ENCODE results near the gene RPL10. TPM values are rescaled to one million over a fixed set of nuclear protein-coding genes. Genes with fewer than 3 reads are reported as not detected.

Gene RPL10
- total RNA-seq, 2 experiments from 2014 or later = 3,331 to 3,466 TPM

DNA sequence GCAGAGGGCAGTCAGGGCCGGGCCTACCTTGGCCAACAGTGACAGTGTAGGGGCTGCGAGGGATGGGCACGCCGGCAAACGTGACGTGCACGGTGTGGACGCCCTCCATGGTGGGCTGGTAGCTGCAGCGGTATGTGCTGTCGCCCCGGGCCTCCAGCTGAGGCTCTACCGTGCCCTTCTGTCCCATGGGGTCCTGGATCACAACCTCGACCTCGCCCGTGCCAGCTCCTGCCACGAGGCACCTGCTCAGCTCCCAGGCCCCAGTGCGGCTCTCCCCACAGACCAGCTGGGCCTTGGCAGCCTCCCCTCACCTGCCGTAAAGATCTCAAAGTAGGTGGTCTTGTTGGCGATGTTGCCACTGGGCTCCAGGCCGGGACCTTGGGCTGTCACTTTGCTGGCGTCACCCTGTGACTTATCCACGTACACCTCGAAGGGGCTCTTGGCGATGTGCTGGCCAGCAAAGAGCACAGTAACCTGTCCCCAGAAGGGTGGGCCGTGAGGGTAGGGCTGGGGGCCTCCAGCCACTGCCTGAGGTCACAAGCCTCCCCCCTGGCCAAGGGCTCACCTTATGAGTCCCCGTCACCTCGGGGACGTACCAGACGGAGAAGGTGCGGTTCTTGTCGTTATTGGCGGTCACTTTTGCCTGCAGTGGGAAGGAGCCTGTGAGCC is 32.0 kb upstream of the RPL10 start:
- Mint-ChIP-seq H3K27ac (no peak overlapping the region), H3K4me3 (no peak overlapping the region), H3K36me3 (ENCODE audit: low read depth) (peaks cover 14% of the 10 kb centered on the region), H3K9me3 (no peaks in the 10 kb centered on the region), H3K4me1 (ENCODE audit: low read depth) (peaks cover 9% of the 10 kb centered on the region), H3K27me3 (ENCODE audit: low read depth) (no peaks in the 10 kb centered on the region)
- CTCF ChIA-PET = no interaction called here
- no peak for DNase-seq
- intact Hi-C loops (cut with micrococcal nuclease) = no loop called here

- Mint-ChIP-seq H3K9me3 (no peaks in the 10 kb centered on the region), H3K27ac (no peak overlapping the region), H3K27me3 (ENCODE audit: low read depth) (no peaks in the 10 kb centered on the region), H3K4me1 (ENCODE audit: low read depth) (peaks cover 9% of the 10 kb centered on the region), H3K4me3 (no peak overlapping the region), H3K36me3 (ENCODE audit: low read depth) (peaks cover 14% of the 10 kb centered on the region)
- DNase-seq = no peak
- CTCF ChIA-PET = no interaction called here
- intact Hi-C loops (cut with micrococcal nuclease) = no loop called here
Observed at GRCh38 chrX:154366666-154367055, 31.5 kb upstream of the RPL10 start.

- peaks cover 14% of the 10 kb centered on the region for H3K36me3 Mint-ChIP-seq (ENCODE audit: low read depth)
- H3K9me3 Mint-ChIP-seq = no peaks in the 10 kb centered on the region
- H3K4me3 Mint-ChIP-seq = peak overlapping the region; percentile 48
- no peak for DNase-seq
- H3K27me3 Mint-ChIP-seq (ENCODE audit: low read depth) = no peaks in the 10 kb centered on the region
- H3K27ac Mint-ChIP-seq = peak overlapping the region; percentile 87
- intact Hi-C loops (cut with micrococcal nuclease) = no loop called here
- CTCF ChIA-PET = no interaction called here
- H3K4me1 Mint-ChIP-seq (ENCODE audit: low read depth) = peaks cover 16% of the 10 kb centered on the region
Observed at GRCh38 chrX:154367474-154368308, 30.5 kb upstream of the RPL10 start.

- Mint-ChIP-seq H3K9me3 (no peaks in the 10 kb centered on the region), H3K27ac (peak overlapping the region; percentile 87), H3K36me3 (ENCODE audit: low read depth) (peaks cover 11% of the 10 kb centered on the region), H3K27me3 (ENCODE audit: low read depth) (no peaks in the 10 kb centered on the region), H3K4me3 (peak overlapping the region; percentile 86), H3K4me1 (ENCODE audit: low read depth) (peaks cover 22% of the 10 kb centered on the region)
- CTCF ChIA-PET = no interaction called here
- intact Hi-C loops (cut with micrococcal nuclease) = loop anchor here (1.0 kb wide), 1 partner anchor 398 kb away; the partner anchor contains the start of gene HCFC1
- DNase-seq = peak; percentile 93
Observed at GRCh38 chrX:154368630-154369448, 29.3 kb upstream of the RPL10 start.

DNA sequence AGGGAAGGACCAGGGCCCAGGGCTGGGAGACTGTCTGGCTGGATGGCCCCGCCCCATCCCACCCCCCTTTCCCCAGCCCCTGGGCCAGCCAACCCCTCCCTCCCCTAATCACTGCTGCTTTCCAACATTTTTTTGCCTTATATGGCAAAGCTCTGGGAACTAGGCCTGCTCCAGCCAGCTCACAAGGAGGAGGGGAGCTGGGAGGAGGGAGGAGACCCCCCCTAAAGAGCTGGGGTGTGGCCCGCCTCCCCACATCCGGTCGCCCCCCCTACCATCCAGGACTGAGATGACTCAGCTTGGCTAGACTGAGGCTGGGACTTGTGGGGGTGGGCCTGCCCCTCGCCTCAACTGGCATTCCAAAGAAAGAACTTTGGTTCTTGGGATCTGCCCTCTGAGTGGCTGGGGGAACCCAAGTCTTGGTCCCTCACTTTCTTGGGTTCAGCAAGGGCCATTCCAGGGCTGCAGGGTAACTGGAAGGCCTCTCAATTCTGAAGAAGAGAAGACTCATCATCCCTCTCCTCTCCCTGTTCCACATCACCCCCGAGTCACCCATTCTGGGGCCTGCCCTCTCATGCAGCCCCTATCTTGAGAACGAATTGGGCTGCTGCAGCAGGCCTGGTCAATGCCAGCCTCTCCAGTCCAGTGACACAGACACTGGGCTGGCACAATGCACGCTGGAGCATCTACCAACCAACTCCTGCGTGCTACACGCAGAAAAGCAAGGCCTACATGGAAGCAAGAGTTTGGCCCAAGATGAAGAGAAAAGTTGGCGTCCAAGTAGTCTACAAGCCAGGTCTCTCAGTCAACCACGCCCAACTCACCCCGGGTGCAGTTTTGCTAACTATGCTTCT is 28.5 kb upstream of the RPL10 start:
- CTCF ChIA-PET = no interaction called here

DNA sequence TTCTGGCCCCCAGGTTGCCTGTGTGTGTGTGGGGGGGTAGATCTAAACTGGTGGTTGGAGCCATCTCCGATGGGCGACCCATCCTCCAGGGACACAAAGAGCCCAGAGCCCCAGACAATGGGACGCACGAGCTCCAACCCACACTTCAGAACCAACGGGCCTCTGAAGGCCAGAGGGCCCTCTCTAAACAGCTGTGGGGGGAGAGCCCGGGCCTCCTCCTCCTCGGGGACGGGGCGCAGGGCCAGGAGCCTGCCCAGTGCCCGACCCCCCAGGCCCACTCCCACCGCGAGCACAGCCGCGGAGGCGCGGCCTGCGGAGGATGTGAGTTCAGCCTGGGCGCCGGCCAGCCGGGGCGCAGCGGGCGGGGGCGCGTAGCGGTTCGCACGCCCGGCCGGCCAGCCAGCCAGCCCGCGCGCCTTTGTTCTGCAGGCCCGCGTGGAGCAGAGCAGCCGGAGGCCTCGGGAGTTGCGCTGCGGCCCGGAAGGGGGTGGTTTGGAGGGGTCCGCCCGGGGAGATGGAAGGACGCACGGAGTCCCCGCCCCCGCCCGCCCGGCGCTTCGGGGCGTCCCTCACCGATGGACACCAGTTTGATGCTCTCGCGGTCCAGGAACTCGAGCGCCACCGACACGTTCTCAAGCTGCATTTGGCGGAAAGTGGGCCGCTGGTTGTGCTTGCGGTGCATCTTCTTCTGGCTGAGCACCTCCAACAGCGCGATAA is 27.7 kb upstream of the RPL10 start:
- intact Hi-C loops (cut with micrococcal nuclease) = loop anchor here (1.0 to 5.0 kb wide), 6 partner anchors 44 to 443 kb away; partner anchors contain the start of genes GDI1, MECP2 and SLC10A3
- H3K27ac Mint-ChIP-seq = peak overlapping the region; percentile 88
- H3K27me3 Mint-ChIP-seq (ENCODE audit: low read depth) = no peaks in the 10 kb centered on the region
- H3K4me1 Mint-ChIP-seq (ENCODE audit: low read depth) = peaks cover 22% of the 10 kb centered on the region
- H3K4me3 Mint-ChIP-seq = peak overlapping the region; percentile 86
- no peak for DNase-seq
- CTCF ChIA-PET = no interaction called here
- H3K36me3 Mint-ChIP-seq (ENCODE audit: low read depth) = peaks cover 8% of the 10 kb centered on the region
- H3K9me3 Mint-ChIP-seq = no peaks in the 10 kb centered on the region

More for the DNA sequence above, 28.5 kb upstream of the RPL10 start:
- Mint-ChIP-seq H3K4me1 (ENCODE audit: low read depth) (peaks cover 22% of the 10 kb centered on the region), H3K36me3 (ENCODE audit: low read depth) (peaks cover 10% of the 10 kb centered on the region), H3K27ac (peak overlapping the region; percentile 88), H3K9me3 (no peaks in the 10 kb centered on the region), H3K27me3 (ENCODE audit: low read depth) (no peaks in the 10 kb centered on the region), H3K4me3 (peak overlapping the region; percentile 86)
- intact Hi-C loops (cut with micrococcal nuclease) = loop anchor here (1.0 to 5.0 kb wide), 4 partner anchors 43 to 398 kb away; partner anchors contain the start of genes GDI1, HCFC1 and MECP2
- DNase-seq = peak; percentile 70

- Mint-ChIP-seq H3K27ac (peak overlapping the region; percentile 56), H3K4me3 (peak overlapping the region; percentile 76), H3K36me3 (ENCODE audit: low read depth) (peaks cover 8% of the 10 kb centered on the region), H3K27me3 (ENCODE audit: low read depth) (no peaks in the 10 kb centered on the region), H3K4me1 (ENCODE audit: low read depth) (peaks cover 22% of the 10 kb centered on the region), H3K9me3 (no peaks in the 10 kb centered on the region)
- DNase-seq = peak; percentile 95
- CTCF ChIA-PET = no interaction called here
- intact Hi-C loops (cut with micrococcal nuclease) = loop anchor here (1.0 to 5.0 kb wide), 6 partner anchors 44 to 444 kb away; partner anchors contain the start of genes GDI1, MECP2 and SLC10A3
Observed at GRCh38 chrX:154371017-154371788, 27.0 kb upstream of the RPL10 start.

- peak overlapping the region; percentile 52 for H3K4me3 Mint-ChIP-seq
- peaks cover 8% of the 10 kb centered on the region for H3K36me3 Mint-ChIP-seq (ENCODE audit: low read depth)
- H3K9me3 Mint-ChIP-seq = no peaks in the 10 kb centered on the region
- DNase-seq = no peak
- H3K4me1 Mint-ChIP-seq (ENCODE audit: low read depth) = peaks cover 22% of the 10 kb centered on the region
- CTCF ChIA-PET = no interaction called here
- intact Hi-C loops (cut with micrococcal nuclease) = loop anchor here (1.0 to 5.0 kb wide), 6 partner anchors 45 to 445 kb away; partner anchors contain the start of genes GDI1, MECP2 and SLC10A3
- no peaks in the 10 kb centered on the region for H3K27me3 Mint-ChIP-seq (ENCODE audit: low read depth)
- H3K27ac Mint-ChIP-seq = no peak overlapping the region
Observed at GRCh38 chrX:154371789-154372300, 26.3 kb upstream of the RPL10 start.

DNA sequence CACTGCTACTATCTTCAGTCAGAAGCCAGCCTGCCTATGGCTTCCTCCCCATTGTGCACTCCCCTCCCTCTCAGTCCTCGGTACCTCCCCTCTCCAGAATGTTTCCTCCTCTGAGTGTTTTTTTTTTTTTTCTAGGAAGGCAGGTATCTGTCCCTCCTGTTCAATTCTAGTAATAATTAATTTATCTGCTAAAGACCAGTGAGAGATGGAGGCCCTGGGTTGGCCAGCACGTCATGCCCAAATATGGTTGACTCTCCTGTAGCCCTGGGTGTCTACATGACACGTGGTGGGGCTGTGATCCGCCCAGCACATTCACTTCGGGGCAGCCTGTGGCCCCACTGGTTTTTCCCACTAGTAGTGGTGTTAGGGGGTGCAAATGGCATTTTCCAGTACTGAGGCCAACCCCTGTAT is 25.6 kb upstream of the RPL10 start:
- H3K9me3 Mint-ChIP-seq = no peaks in the 10 kb centered on the region
- peak overlapping the region; percentile 41 for H3K27ac Mint-ChIP-seq
- intact Hi-C loops (cut with micrococcal nuclease) = loop anchor here (5.0 kb wide), 1 partner anchor 275 kb away; the partner anchor contains the start of gene MECP2
- H3K27me3 Mint-ChIP-seq (ENCODE audit: low read depth) = no peaks in the 10 kb centered on the region
- H3K36me3 Mint-ChIP-seq (ENCODE audit: low read depth) = peaks cover 8% of the 10 kb centered on the region
- peak; percentile 34 for DNase-seq
- CTCF ChIA-PET = interaction anchor here (0.6 to 2.2 kb wide), 13 partner anchors 11 to 447 kb away, joined by 3 to 11 read pairs (median 6); partner anchors contain the start of genes ARHGAP4 and SLC10A3
- peaks cover 27% of the 10 kb centered on the region for H3K4me1 Mint-ChIP-seq (ENCODE audit: low read depth)
- H3K4me3 Mint-ChIP-seq = peak overlapping the region; percentile 52

Data from activated naive CD4-positive, alpha-beta T cell treated with anti-CD3 and anti-CD28 coated beads for 36 hours (primary cell).